GM23338 (cell line): ENCODE results near the gene KCNMA1. TPM values are rescaled to one million over a fixed set of nuclear protein-coding genes. Genes with fewer than 3 reads are reported as not detected.

Experiments
- ATAC-seq: fragments of 200-7000 bp; cut with Tn5 transposase; 3 replicates; pipeline ENCODE4 v1.9.1; 2020
- DNase-seq: peaks from one replicate; pipeline ENCODE4 v3.0.0-alpha.2; 2015; ENCODE audit warnings: low spot score
- H2AFZ ChIP-seq: fragments of 200-600 bp; sonication (generic); 2 replicates; pipeline ENCODE4 v1.8.0; 2016; ENCODE audit warnings: antibody characterized with exemption, mild to moderate bottlenecking, moderate library complexity
- H3F3A ChIP-seq: fragments of 200-600 bp; sonication (generic); replicated peaks from 2 replicates; pipeline ENCODE4 v1.8.0; 2017; ENCODE audit warnings: antibody characterized with exemption, mixed run types, low read depth
- H3K27ac ChIP-seq: fragments of 200-600 bp; sonication (generic); 2 replicates; pipeline ENCODE4 v1.6.1; 2016; ENCODE audit warnings: low read depth
- H3K27me3 ChIP-seq: fragments of 200-600 bp; sonication (generic); 2 replicates; pipeline ENCODE4 v1.8.0; 2016; ENCODE audit warnings: mild to moderate bottlenecking, mixed run types, moderate library complexity; ENCODE audit not compliant: insufficient read depth
- H3K36me3 ChIP-seq: fragments of 200-600 bp; sonication (generic); 2 replicates; pipeline ENCODE4 v1.8.0; 2016; ENCODE audit warnings: mild to moderate bottlenecking; ENCODE audit not compliant: insufficient read depth
- H3K4me1 ChIP-seq: fragments of 200-600 bp; sonication (generic); 2 replicates; pipeline ENCODE4 v1.8.0; 2016; ENCODE audit warnings: mild to moderate bottlenecking, moderate library complexity; ENCODE audit not compliant: insufficient read depth
- H3K4me2 ChIP-seq: fragments of 200-600 bp; sonication (generic); 2 replicates; pipeline ENCODE4 v1.7.1; 2017; ENCODE audit warnings: mixed run types
- H3K4me3 ChIP-seq: fragments of 200-600 bp; sonication (generic); 2 replicates; pipeline ENCODE4 v1.6.1; 2016; ENCODE audit warnings: mixed run types
- H3K79me2 ChIP-seq: fragments of 200-600 bp; sonication (generic); replicated peaks from 2 replicates; pipeline ENCODE4 v1.8.0; 2017; ENCODE audit warnings: mild to moderate bottlenecking; ENCODE audit not compliant: insufficient read depth
- H3K9me2 ChIP-seq: fragments of 200-600 bp; sonication (generic); 2 replicates; pipeline ENCODE4 v1.8.0; 2017; ENCODE audit not compliant: insufficient read depth
- H4K20me1 ChIP-seq: fragments of 200-600 bp; sonication (generic); replicated peaks from 2 replicates; pipeline ENCODE4 v1.8.0; 2017; ENCODE audit warnings: mild to moderate bottlenecking; ENCODE audit not compliant: insufficient read depth
- H3K27ac Mint-ChIP-seq: 2 replicates; pipeline ENCODE4 v1.8.0; 2020; ENCODE audit warnings: inconsistent platforms, mild to moderate bottlenecking, moderate library complexity, mixed read lengths
- H3K27me3 Mint-ChIP-seq: 3 replicates; pipeline ENCODE4 v1.8.0; 2022; ENCODE audit warnings: low read depth, mild to moderate bottlenecking, moderate library complexity, mixed read lengths, inconsistent platforms; ENCODE audit not compliant: insufficient read depth, poor library complexity
- H3K36me3 Mint-ChIP-seq: 3 replicates; pipeline ENCODE4 v1.8.0; 2021; ENCODE audit warnings: low read depth, mild to moderate bottlenecking, inconsistent platforms, moderate library complexity, mixed read lengths
- H3K4me1 Mint-ChIP-seq: 3 replicates; pipeline ENCODE4 v1.8.0; 2020; ENCODE audit warnings: mild to moderate bottlenecking, inconsistent platforms, mixed read lengths
- H3K4me3 Mint-ChIP-seq: 3 replicates; pipeline ENCODE4 v1.8.0; 2021; ENCODE audit warnings: moderate library complexity, mild to moderate bottlenecking, inconsistent platforms, mixed read lengths
- H3K9me3 Mint-ChIP-seq: 3 replicates; pipeline ENCODE4 v1.8.0; 2020; ENCODE audit warnings: moderate library complexity, mild to moderate bottlenecking, inconsistent platforms, mixed read lengths
- CREB1 ChIP-seq: fragments of 250-450 bp; sonication (Bioruptor Pico); IDR thresholded peaks from 2 replicates; pipeline ENCODE4 v1.5.0; 2020; ENCODE audit warnings: low read depth, mild to moderate bottlenecking, moderate library complexity
- EZH2phosphoT487 ChIP-seq: fragments of 200-600 bp; sonication (generic); IDR thresholded peaks from one replicate; pipeline ENCODE4 v1.8.1; 2018; ENCODE audit warnings: antibody characterized with exemption; ENCODE audit not compliant: unreplicated experiment
- JUNB ChIP-seq: IDR thresholded peaks from one replicate; pipeline ENCODE4 v1.6.1; 2016; ENCODE audit warnings: antibody characterized with exemption; ENCODE audit not compliant: unreplicated experiment
- POLR2AphosphoS5 ChIP-seq: IDR thresholded peaks from 2 replicates; pipeline ENCODE4 v1.6.1; 2016; ENCODE audit warnings: antibody characterized with exemption, low read depth
- STAT1 ChIP-seq: IDR thresholded peaks from one replicate; pipeline ENCODE4 v1.6.1; 2016; ENCODE audit warnings: antibody characterized with exemption; ENCODE audit not compliant: unreplicated experiment
- ZNF114 ChIP-seq: fragments of 250-450 bp; sonication (Bioruptor Pico); IDR thresholded peaks from 2 replicates; pipeline ENCODE4 v1.5.0; 2020; ENCODE audit warnings: mild to moderate bottlenecking, moderate library complexity
- ZNF331 ChIP-seq: fragments of 250-450 bp; sonication (Bioruptor Pico); IDR thresholded peaks from 2 replicates; pipeline ENCODE4 v1.5.0; 2020; ENCODE audit warnings: low read depth, mild to moderate bottlenecking, moderate library complexity
- polyA plus RNA-seq: library from polyadenylated mRNA; unstranded; fragments of >200 nt; fragmentation: Nextera tagmentation; extraction: Ambion mirVana; gene quantifications from 2 replicates; pipeline ENCODE4 v1.2.1, GENCODE V29; 2016
- total RNA-seq: library from RNA; depleted of rRNA; stranded (reverse); fragments of >200 nt; shearing (Covaris generic); gene quantifications from 2 replicates; pipeline ENCODE4 v1.2.3, GENCODE V29; 2014
- TF ChIP-seq, protein P1 (sequence below): IDR thresholded peaks from 2 replicates; pipeline ENCODE4 v1.6.1; 2016; ENCODE audit warnings: antibody characterized with exemption
- TF ChIP-seq, protein P2 (sequence below), 2 experiments: fragments of 200-600 bp in 1 of 2; sonication (generic) in 1 of 2; conservative IDR thresholded peaks; 2 replicates each; pipeline versions ENCODE4 v1.5.1 to v1.6.1; 2016 to 2017; ENCODE audit warnings: antibody characterized with exemption in 2 of 2, low read depth in 2 of 2, mild to moderate bottlenecking in 2 of 2, moderate library complexity in 1 of 2
- TF ChIP-seq, protein P3 (sequence below): IDR thresholded peaks from one replicate; pipeline ENCODE4 v1.6.1; 2018; ENCODE audit warnings: antibody characterized with exemption; ENCODE audit not compliant: unreplicated experiment

Gene KCNMA1
- total and polyA plus RNA-seq, 2 experiments from 2014 or later: 8.2 to 9.0 TPM

DNA sequence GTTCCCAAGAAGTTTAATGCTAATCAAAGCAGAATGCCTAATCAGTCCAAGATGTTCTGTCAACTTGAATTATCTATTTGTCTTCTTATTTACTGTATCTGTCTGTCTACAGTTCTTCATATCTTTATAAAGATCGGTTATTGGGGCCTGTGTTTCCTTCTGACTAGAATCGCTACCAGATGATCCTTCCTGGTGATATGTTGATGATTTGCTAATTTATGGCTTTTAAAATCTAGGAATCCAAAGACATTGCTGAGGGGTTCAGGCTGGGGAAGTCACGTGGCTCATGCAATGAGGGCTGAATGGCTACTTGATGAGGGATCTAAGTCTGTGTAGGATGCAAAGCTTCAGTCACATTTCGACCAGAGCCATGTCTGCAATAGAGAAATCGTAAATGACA, 536.3 kb downstream of the KCNMA1 start:
- Histone ChIP-seq H3K79me2 (no peaks in the 10 kb centered on the region), H3K36me3 (no peaks in the 10 kb centered on the region), H4K20me1 (no peaks in the 10 kb centered on the region), H3K4me2 (no peak overlapping the region), H3K4me3 (no peak overlapping the region), H3K27ac (no peak overlapping the region), H3K9me2 (peaks cover 3% of the 10 kb centered on the region; the same call in 1 of the 2 replicates), H3F3A (no peaks in the 10 kb centered on the region), H2AFZ (no peak overlapping the region), H3K27me3 (no peaks in the 10 kb centered on the region), H3K4me1 (no peaks in the 10 kb centered on the region)
- Mint-ChIP-seq H3K9me3 (no peaks in the 10 kb centered on the region; the same call in 2 of the 3 replicates), H3K27ac (no peak overlapping the region), H3K4me1 (peaks cover 2% of the 10 kb centered on the region), H3K27me3 (peaks cover 2% of the 10 kb centered on the region), H3K36me3 (no peaks in the 10 kb centered on the region), H3K4me3 (no peak overlapping the region)
- DNase-seq (no peak), ATAC-seq (no peak)
- TF ChIP-seq STAT1 (no peak), EZH2phosphoT487 (no peak), JUNB (no peak)
- TF ChIP-seq, protein P1, sequence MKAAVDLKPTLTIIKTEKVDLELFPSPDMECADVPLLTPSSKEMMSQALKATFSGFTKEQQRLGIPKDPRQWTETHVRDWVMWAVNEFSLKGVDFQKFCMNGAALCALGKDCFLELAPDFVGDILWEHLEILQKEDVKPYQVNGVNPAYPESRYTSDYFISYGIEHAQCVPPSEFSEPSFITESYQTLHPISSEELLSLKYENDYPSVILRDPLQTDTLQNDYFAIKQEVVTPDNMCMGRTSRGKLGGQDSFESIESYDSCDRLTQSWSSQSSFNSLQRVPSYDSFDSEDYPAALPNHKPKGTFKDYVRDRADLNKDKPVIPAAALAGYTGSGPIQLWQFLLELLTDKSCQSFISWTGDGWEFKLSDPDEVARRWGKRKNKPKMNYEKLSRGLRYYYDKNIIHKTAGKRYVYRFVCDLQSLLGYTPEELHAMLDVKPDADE: no peak
- TF ChIP-seq, protein P2, sequence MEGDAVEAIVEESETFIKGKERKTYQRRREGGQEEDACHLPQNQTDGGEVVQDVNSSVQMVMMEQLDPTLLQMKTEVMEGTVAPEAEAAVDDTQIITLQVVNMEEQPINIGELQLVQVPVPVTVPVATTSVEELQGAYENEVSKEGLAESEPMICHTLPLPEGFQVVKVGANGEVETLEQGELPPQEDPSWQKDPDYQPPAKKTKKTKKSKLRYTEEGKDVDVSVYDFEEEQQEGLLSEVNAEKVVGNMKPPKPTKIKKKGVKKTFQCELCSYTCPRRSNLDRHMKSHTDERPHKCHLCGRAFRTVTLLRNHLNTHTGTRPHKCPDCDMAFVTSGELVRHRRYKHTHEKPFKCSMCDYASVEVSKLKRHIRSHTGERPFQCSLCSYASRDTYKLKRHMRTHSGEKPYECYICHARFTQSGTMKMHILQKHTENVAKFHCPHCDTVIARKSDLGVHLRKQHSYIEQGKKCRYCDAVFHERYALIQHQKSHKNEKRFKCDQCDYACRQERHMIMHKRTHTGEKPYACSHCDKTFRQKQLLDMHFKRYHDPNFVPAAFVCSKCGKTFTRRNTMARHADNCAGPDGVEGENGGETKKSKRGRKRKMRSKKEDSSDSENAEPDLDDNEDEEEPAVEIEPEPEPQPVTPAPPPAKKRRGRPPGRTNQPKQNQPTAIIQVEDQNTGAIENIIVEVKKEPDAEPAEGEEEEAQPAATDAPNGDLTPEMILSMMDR (conservative IDR thresholded peaks at IDR 0.05; ENCODE audit: low read depth in 2 of 2): no peak
- TF ChIP-seq, protein P3, sequence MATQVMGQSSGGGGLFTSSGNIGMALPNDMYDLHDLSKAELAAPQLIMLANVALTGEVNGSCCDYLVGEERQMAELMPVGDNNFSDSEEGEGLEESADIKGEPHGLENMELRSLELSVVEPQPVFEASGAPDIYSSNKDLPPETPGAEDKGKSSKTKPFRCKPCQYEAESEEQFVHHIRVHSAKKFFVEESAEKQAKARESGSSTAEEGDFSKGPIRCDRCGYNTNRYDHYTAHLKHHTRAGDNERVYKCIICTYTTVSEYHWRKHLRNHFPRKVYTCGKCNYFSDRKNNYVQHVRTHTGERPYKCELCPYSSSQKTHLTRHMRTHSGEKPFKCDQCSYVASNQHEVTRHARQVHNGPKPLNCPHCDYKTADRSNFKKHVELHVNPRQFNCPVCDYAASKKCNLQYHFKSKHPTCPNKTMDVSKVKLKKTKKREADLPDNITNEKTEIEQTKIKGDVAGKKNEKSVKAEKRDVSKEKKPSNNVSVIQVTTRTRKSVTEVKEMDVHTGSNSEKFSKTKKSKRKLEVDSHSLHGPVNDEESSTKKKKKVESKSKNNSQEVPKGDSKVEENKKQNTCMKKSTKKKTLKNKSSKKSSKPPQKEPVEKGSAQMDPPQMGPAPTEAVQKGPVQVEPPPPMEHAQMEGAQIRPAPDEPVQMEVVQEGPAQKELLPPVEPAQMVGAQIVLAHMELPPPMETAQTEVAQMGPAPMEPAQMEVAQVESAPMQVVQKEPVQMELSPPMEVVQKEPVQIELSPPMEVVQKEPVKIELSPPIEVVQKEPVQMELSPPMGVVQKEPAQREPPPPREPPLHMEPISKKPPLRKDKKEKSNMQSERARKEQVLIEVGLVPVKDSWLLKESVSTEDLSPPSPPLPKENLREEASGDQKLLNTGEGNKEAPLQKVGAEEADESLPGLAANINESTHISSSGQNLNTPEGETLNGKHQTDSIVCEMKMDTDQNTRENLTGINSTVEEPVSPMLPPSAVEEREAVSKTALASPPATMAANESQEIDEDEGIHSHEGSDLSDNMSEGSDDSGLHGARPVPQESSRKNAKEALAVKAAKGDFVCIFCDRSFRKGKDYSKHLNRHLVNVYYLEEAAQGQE: no peak

DNA sequence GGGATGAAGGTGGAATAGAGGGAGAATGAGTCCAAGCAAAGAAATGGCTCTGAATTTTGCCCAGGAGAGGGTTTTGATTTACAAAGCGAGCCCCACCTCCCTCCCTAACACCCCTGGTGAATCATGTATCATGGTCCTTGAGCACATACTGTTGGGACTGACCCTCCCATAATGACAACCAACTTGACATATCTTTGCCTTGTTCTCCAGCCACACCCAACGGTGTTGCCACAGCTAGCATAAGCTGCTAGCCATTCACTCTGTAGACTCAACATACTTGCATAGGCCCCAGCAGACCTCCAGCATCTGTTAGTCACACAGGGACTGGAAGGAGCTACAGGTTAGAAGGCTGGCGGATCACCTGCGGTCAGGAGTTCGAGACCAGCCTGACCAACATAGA, 538.5 kb downstream of the KCNMA1 start:
- no peak overlapping the region for H3K27ac Mint-ChIP-seq
- ATAC-seq: no peak
- TF ChIP-seq, protein P2 (conservative IDR thresholded peaks at IDR 0.05; ENCODE audit: low read depth in 2 of 2): no peak
- TF ChIP-seq ZNF331 (CRISPR knock-in tag): no peak
- no peak for TF ChIP-seq EZH2phosphoT487
- no peak for TF ChIP-seq CREB1
- TF ChIP-seq, protein P3: no peak
- no peak for TF ChIP-seq ZNF114 (CRISPR knock-in tag)
- TF ChIP-seq POLR2AphosphoS5: no peak

More for the DNA sequence above, 538.5 kb downstream of the KCNMA1 start:
- H3K4me3 Mint-ChIP-seq: no peak overlapping the region
- Histone ChIP-seq H3K4me3 (no peak overlapping the region), H3K9me2 (peaks cover 3% of the 10 kb centered on the region; the same call in 1 of the 2 replicates), H3K4me1 (no peaks in the 10 kb centered on the region), H3K27ac (no peak overlapping the region), H3K27me3 (no peaks in the 10 kb centered on the region), H3F3A (no peaks in the 10 kb centered on the region), H3K36me3 (no peaks in the 10 kb centered on the region), H3K79me2 (no peaks in the 10 kb centered on the region), H4K20me1 (no peaks in the 10 kb centered on the region), H3K4me2 (no peak overlapping the region), H2AFZ (no peak overlapping the region)
- no peaks in the 10 kb centered on the region; the same call in 2 of the 3 replicates for H3K4me1 Mint-ChIP-seq
- H3K9me3 Mint-ChIP-seq: no peaks in the 10 kb centered on the region; the same call in 2 of the 3 replicates
- peaks cover 2% of the 10 kb centered on the region for H3K27me3 Mint-ChIP-seq
- no peaks in the 10 kb centered on the region for H3K36me3 Mint-ChIP-seq
- no peak for DNase-seq
